PC-3 (cell line): Measurements from ENCODE around the gene PPCS. TPM values are rescaled to one million over a fixed set of nuclear protein-coding genes. Genes with fewer than 3 reads are reported as not detected.
A peak's percentile ranks its signal among the peaks of the same experiment; 100 is the strongest.

Source experiments
- ATAC-seq: fragments of 200-7000 bp; cut with Tn5 transposase; 2 replicates; pipeline ENCODE4 v1.9.1; 2020; ENCODE audit warnings: mild to moderate bottlenecking, moderate library complexity
- BruUV-seq: library from RNA; stranded (reverse); fragments of 400-500 nt; replicated peaks from 2 replicates; lab custom pipeline; 2021; lab: Mats Ljungman, UMichigan
- CTCF ChIA-PET: fragments of 300-600 bp; sonication (Branson Sonifier 250); formaldehyde crosslinking; loops from one replicate; lab custom pipeline; 2022; ENCODE audit warnings: antibody characterized with exemption; lab: Charles Lee
- POLR2A ChIA-PET: fragments of 300-600 bp; sonication (Branson Sonifier 250); formaldehyde crosslinking; loops from one replicate; lab custom pipeline; 2022; ENCODE audit warnings: antibody characterized with exemption; ENCODE audit not compliant: unreplicated experiment; lab: Charles Lee
- DNase-seq: peaks from one replicate; pipeline ENCODE4 v3.0.0-alpha.2; 2015
- H2AFZ ChIP-seq: fragments of 300-600 bp; sonication (generic); 2 replicates; pipeline ENCODE4 v1.6.0; 2016; ENCODE audit warnings: antibody characterized with exemption, low read length
- H3F3A ChIP-seq: fragments of 300-600 bp; sonication (generic); one replicate; pipeline ENCODE4 v1.6.0; 2017; ENCODE audit warnings: antibody characterized with exemption, low read length, control low read depth, mild to moderate bottlenecking; ENCODE audit not compliant: unreplicated experiment
- H3K27ac ChIP-seq: fragments of 300-600 bp; sonication (generic); 2 replicates; pipeline ENCODE4 v1.5.1; 2016; ENCODE audit warnings: mild to moderate bottlenecking, low read length
- H3K27me3 ChIP-seq: fragments of 300-600 bp; sonication (generic); 2 replicates; pipeline ENCODE4 v1.6.1; 2016; ENCODE audit warnings: low read length, mixed read lengths
- H3K36me3 ChIP-seq: fragments of 300-600 bp; sonication (generic); 2 replicates; pipeline ENCODE4 v1.6.1; 2016; ENCODE audit warnings: low read depth, mixed run types, low read length, mixed read lengths
- H3K4me1 ChIP-seq: fragments of 300-600 bp; sonication (generic); 2 replicates; pipeline ENCODE4 v1.5.1; 2016; ENCODE audit warnings: low read length; ENCODE audit not compliant: insufficient read depth
- H3K4me2 ChIP-seq: fragments of 300-600 bp; sonication (generic); 2 replicates; pipeline ENCODE4 v1.6.0; 2016; ENCODE audit warnings: low read length
- H3K4me3 ChIP-seq: fragments of 300-600 bp; sonication (generic); 2 replicates; pipeline ENCODE4 v1.5.1; 2016; ENCODE audit warnings: mild to moderate bottlenecking, low read length, mixed read lengths
- H3K79me2 ChIP-seq: fragments of 300-600 bp; sonication (generic); 2 replicates; pipeline ENCODE4 v1.6.1; 2017; ENCODE audit warnings: low read length, mixed read lengths
- H3K9ac ChIP-seq: fragments of 300-600 bp; sonication (generic); 2 replicates; pipeline ENCODE4 v1.6.0; 2016; ENCODE audit warnings: mild to moderate bottlenecking, low read length
- H3K9me2 ChIP-seq: fragments of 300-600 bp; sonication (generic); replicated peaks from 2 replicates; pipeline ENCODE4 v1.6.1; 2016; ENCODE audit warnings: mixed run types, low read length, mixed read lengths
- H3K9me3 ChIP-seq: fragments of 300-600 bp; sonication (generic); 2 replicates; pipeline ENCODE4 v1.6.1; 2016; ENCODE audit warnings: low read length, mixed read lengths
- H4K20me1 ChIP-seq: fragments of 300-600 bp; sonication (generic); 2 replicates; pipeline ENCODE4 v1.6.1; 2016; ENCODE audit warnings: low read length, mixed read lengths
- EZH2 ChIP-seq: fragments of 300-600 bp; sonication (generic); IDR thresholded peaks from one replicate; pipeline ENCODE4 v1.6.1; 2017; ENCODE audit warnings: antibody characterized with exemption, mild to moderate bottlenecking, low read length; ENCODE audit not compliant: unreplicated experiment
- EZH2phosphoT487 ChIP-seq: fragments of 300-600 bp; sonication (generic); IDR thresholded peaks from 2 replicates; pipeline ENCODE4 v1.6.1; 2018; ENCODE audit warnings: mild to moderate bottlenecking, antibody characterized with exemption, low read length, borderline replicate concordance
- intact Hi-C: fragments of 100-400 bp; cut with micrococcal nuclease; formaldehyde crosslinking; loops from 2 replicates; pipeline ENCODE4 v1.9.0; 2023
- total RNA-seq: library from RNA; depleted of rRNA; stranded (reverse); fragments of >200 nt; gene quantifications from 2 replicates; pipeline ENCODE4 v1.2.3, GENCODE V29; 2014
- TF ChIP-seq, protein P1 (sequence below): fragments of 300-600 bp; sonication (generic); conservative IDR thresholded peaks from 2 replicates; pipeline ENCODE4 v1.5.1; 2017; ENCODE audit warnings: antibody characterized with exemption, low read depth, mild to moderate bottlenecking, low read length

The PPCS gene
- total RNA-seq, 1 experiment from 2014 or later, result 56.1 TPM

DNA sequence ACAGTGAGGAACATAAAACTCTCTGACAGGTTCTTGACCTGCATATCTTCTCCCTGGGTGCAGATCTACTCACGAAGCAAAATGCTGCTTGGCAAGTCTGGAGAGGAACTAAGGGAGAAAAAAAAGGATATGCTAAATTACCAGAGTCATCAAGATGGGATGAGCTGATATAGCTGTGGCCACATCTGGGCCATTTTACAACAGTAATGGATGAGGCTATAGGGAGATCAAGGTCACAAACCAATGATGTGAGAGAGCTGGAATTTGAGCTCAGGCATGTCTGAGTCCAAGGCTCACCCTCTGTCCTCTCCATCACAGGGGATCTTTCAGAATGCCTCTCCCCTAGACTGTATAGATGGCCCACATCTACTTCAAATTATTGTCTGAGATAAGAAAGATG, 26.7 kb upstream of the PPCS start:
- peaks cover 49% of the 10 kb centered on the region for H3K4me1 ChIP-seq
- peak overlapping the region; percentile 36 for H3K4me2 ChIP-seq
- H3K9me2 ChIP-seq, result no peaks in the 10 kb centered on the region
- intact Hi-C loops, result loop anchor here (2.0 kb wide), 2 partner anchors 33 to 37 kb away; partner anchors contain the start of gene CCDC30
- no peaks in the 10 kb centered on the region for H3K36me3 ChIP-seq
- ChIA-PET POLR2A (no interaction called here), CTCF (no interaction called here)
- no peaks in the 10 kb centered on the region for H3K9me3 ChIP-seq
- TF ChIP-seq EZH2phosphoT487, result no peak
- TF ChIP-seq EZH2, result no peak
- TF ChIP-seq, protein P1, sequence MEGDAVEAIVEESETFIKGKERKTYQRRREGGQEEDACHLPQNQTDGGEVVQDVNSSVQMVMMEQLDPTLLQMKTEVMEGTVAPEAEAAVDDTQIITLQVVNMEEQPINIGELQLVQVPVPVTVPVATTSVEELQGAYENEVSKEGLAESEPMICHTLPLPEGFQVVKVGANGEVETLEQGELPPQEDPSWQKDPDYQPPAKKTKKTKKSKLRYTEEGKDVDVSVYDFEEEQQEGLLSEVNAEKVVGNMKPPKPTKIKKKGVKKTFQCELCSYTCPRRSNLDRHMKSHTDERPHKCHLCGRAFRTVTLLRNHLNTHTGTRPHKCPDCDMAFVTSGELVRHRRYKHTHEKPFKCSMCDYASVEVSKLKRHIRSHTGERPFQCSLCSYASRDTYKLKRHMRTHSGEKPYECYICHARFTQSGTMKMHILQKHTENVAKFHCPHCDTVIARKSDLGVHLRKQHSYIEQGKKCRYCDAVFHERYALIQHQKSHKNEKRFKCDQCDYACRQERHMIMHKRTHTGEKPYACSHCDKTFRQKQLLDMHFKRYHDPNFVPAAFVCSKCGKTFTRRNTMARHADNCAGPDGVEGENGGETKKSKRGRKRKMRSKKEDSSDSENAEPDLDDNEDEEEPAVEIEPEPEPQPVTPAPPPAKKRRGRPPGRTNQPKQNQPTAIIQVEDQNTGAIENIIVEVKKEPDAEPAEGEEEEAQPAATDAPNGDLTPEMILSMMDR, result no peak
- H4K20me1 ChIP-seq, result no peaks in the 10 kb centered on the region
- H3K4me3 ChIP-seq, result no peak overlapping the region
- H3K27me3 ChIP-seq, result no peaks in the 10 kb centered on the region
- H3K79me2 ChIP-seq, result no peaks in the 10 kb centered on the region
- DNase-seq (peak; percentile 12), ATAC-seq (no peak)
- no peak overlapping the region for H2AFZ ChIP-seq
- H3K9ac ChIP-seq, result no peak overlapping the region
- no peaks in the 10 kb centered on the region for H3F3A ChIP-seq
- BruUV-seq, result no TSS peak
- peak overlapping the region; percentile 47 for H3K27ac ChIP-seq

DNA sequence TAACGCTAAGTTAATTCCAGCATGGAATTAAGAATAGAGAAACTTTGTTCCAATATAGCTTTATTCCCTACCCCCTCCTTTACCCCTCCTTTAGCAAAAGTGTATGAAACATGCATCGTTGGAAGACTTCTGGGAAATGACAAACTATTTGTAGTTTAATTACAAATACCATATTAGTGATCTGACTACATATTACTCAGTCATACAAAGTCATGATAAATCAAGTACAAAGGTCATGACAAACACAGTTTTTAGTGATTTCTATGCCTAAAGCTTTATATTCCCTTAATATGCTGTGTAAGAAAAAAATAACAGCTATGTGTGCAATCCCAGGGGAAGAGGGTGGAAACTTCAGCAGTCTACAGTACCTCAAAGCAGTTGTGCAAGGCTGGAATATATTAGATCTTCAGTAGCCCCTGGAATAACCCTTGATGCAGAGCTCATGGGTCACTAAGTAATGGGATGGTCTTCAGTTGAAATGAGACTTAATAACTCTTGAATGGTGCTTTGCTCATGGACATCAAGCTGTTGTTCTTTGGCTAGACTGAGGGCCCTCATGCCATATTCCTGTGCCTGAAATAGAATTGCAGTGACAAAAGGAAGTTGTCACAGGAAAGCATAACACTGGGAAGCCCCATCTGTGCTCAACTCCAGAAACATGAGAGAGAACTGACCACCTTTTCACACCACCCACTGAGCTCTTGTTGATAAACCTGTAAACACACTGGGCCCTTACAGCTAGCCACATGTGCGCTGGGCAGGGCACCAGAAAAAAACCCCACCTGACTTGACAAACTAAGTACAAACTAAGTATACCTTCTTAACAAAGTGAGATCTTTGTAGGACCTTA, 25.8 kb upstream of the PPCS start:
- Histone ChIP-seq H3K4me2 (peak overlapping the region; percentile 36), H4K20me1 (no peaks in the 10 kb centered on the region), H3K9ac (no peak overlapping the region), H3F3A (no peaks in the 10 kb centered on the region), H3K36me3 (no peaks in the 10 kb centered on the region), H3K79me2 (no peaks in the 10 kb centered on the region), H3K4me3 (no peak overlapping the region), H3K4me1 (peaks cover 49% of the 10 kb centered on the region), H3K27ac (peak overlapping the region; percentile 57), H3K27me3 (no peaks in the 10 kb centered on the region), H3K9me2 (no peaks in the 10 kb centered on the region), H3K9me3 (no peaks in the 10 kb centered on the region), H2AFZ (no peak overlapping the region)
- intact Hi-C loops, result loop anchor here (2.0 kb wide), 2 partner anchors 32 to 38 kb away; partner anchors contain the start of gene CCDC30
- ATAC-seq (peak; percentile 59), DNase-seq (peak; percentile 75)
- TF ChIP-seq EZH2phosphoT487, result no peak
- no peak for TF ChIP-seq EZH2
- TF ChIP-seq, protein P1, result no peak
- TSS peak; percentile 54 for BruUV-seq
- POLR2A ChIA-PET, result interaction anchor here (0.7 to 0.8 kb wide), 2 partner anchors 25 to 94 kb away, joined by 3 to 4 read pairs; no protein-coding TSS in a partner anchor
- CTCF ChIA-PET, result no interaction called here
